ENCODE results near the gene CALU. TPM values are rescaled to one million over a fixed set of nuclear protein-coding genes. Genes with fewer than 3 reads are reported as not detected.

Gene CALU
- polyA plus RNA-seq, 3 donors = 13.8 to 44.0 (median 33.2) TPM

- Mint-ChIP-seq H3K27me3 (ENCODE audit: low read depth in 3 of 3) (peaks cover 2 to 4% (median 3%) of the 10 kb centered on the region in 3 donors), H3K4me1 (no peaks in the 10 kb centered on the region), H3K9me3 (peaks cover 7 to 20% (median 15%) of the 10 kb centered on the region in 7 donors), H3K4me3 (no peak overlapping the region), H3K36me3 (peaks cover 53 to 68% of the 10 kb centered on the region in 2 donors), H3K27ac (peak overlapping the region in 1 of 7 donors; percentile 73)
- H3K27me3 ChIP-seq (ENCODE audit: control insufficient read depth in 2 of 2, insufficient read depth in 2 of 2, low read length in 2 of 2) = no peaks in the 10 kb centered on the region
- no peak overlapping the region for H3K4me2 ChIP-seq (replicated peaks; ENCODE audit: extremely low read depth, low read length, poor library complexity, severe bottlenecking)
- no peaks in the 10 kb centered on the region for H3K79me2 ChIP-seq (ENCODE audit: insufficient read depth, low read length)
- no peaks in the 10 kb centered on the region for H4K20me1 ChIP-seq (ENCODE audit: insufficient read depth, low read length)
- intact Hi-C loops (cut with micrococcal nuclease) = no loop called here
- WGBS (ENCODE audit: insufficient coverage) = 93% methylated on average over 3 of the region's 12 CpGs
- TF ChIP-seq CTCF (IDR thresholded peaks at IDR 0.05) = no peak
- H3K9me3 ChIP-seq (replicated peaks in 1 of 2; ENCODE audit: control insufficient read depth in 1 of 2, insufficient read depth in 1 of 2, low read length in 2 of 2) = peaks cover 0 to 3% of the 10 kb centered on the region in 2 donors
- H3K27ac ChIP-seq (ENCODE audit: low read depth in 1 of 2, low read length in 2 of 2) = no peak overlapping the region
- H3K36me3 ChIP-seq (replicated peaks in 1 of 2; ENCODE audit: control insufficient read depth in 1 of 2, insufficient read depth in 2 of 2, low read length in 2 of 2) = peaks cover 27 to 55% of the 10 kb centered on the region in 2 donors
- H3K9ac ChIP-seq (ENCODE audit: insufficient read depth, low read length, poor library complexity, severe bottlenecking) = no peak overlapping the region
- no peak overlapping the region for H3K4me3 ChIP-seq (replicated peaks in 1 of 3; ENCODE audit: low read depth in 2 of 3, low read length in 3 of 3)
- H2AFZ ChIP-seq (ENCODE audit: insufficient read depth, low read depth, low read length, poor library complexity, severe bottlenecking) = no peak overlapping the region
- no peaks in the 10 kb centered on the region for H3K4me1 ChIP-seq (ENCODE audit: control insufficient read depth in 1 of 2, insufficient read depth in 2 of 2, low read length in 2 of 2)
- DNase-seq = no peak
Observed at GRCh38 chr7:128773604-128774003, 34.4 kb downstream of the CALU start.

- Mint-ChIP-seq H3K27ac (peak overlapping the region in 1 of 7 donors; percentile 60), H3K4me1 (no peaks in the 10 kb centered on the region), H3K36me3 (peaks cover 48 to 62% of the 10 kb centered on the region in 2 donors), H3K27me3 (ENCODE audit: low read depth in 3 of 3) (peaks cover 2 to 4% (median 3%) of the 10 kb centered on the region in 3 donors), H3K4me3 (no peak overlapping the region), H3K9me3 (peaks cover 8 to 25% (median 17%) of the 10 kb centered on the region in 7 donors)
- 94% methylated on average over 4 of the region's 13 CpGs for WGBS (ENCODE audit: insufficient coverage)
- Histone ChIP-seq H2AFZ (ENCODE audit: insufficient read depth, low read depth, low read length, poor library complexity, severe bottlenecking) (no peak overlapping the region), H3K36me3 (replicated peaks in 1 of 2; ENCODE audit: control insufficient read depth in 1 of 2, insufficient read depth in 2 of 2, low read length in 2 of 2) (peaks cover 23 to 50% of the 10 kb centered on the region in 2 donors), H3K4me1 (ENCODE audit: control insufficient read depth in 1 of 2, insufficient read depth in 2 of 2, low read length in 2 of 2) (no peaks in the 10 kb centered on the region), H3K9ac (ENCODE audit: insufficient read depth, low read length, poor library complexity, severe bottlenecking) (no peak overlapping the region), H3K4me3 (replicated peaks in 1 of 3; ENCODE audit: low read depth in 2 of 3, low read length in 3 of 3) (no peak overlapping the region), H3K27me3 (ENCODE audit: control insufficient read depth in 2 of 2, insufficient read depth in 2 of 2, low read length in 2 of 2) (no peaks in the 10 kb centered on the region), H3K9me3 (replicated peaks in 1 of 2; ENCODE audit: control insufficient read depth in 1 of 2, insufficient read depth in 1 of 2, low read length in 2 of 2) (peaks cover 0 to 7% of the 10 kb centered on the region in 2 donors), H4K20me1 (ENCODE audit: insufficient read depth, low read length) (no peaks in the 10 kb centered on the region), H3K27ac (ENCODE audit: low read depth in 1 of 2, low read length in 2 of 2) (no peak overlapping the region), H3K79me2 (ENCODE audit: insufficient read depth, low read length) (no peaks in the 10 kb centered on the region), H3K4me2 (replicated peaks; ENCODE audit: extremely low read depth, low read length, poor library complexity, severe bottlenecking) (no peak overlapping the region)
- TF ChIP-seq CTCF (IDR thresholded peaks at IDR 0.05) = no peak
- no peak for DNase-seq
- intact Hi-C loops (cut with micrococcal nuclease) = no loop called here
Observed at GRCh38 chr7:128774029-128774689, 35.0 kb downstream of the CALU start.

Measured in CD14-positive monocyte (primary cell).